Upper lobe of right lung (tissue), 1 donor: ENCODE data around the gene DNAI4. TPM values are rescaled to one million over a fixed set of nuclear protein-coding genes. Genes with fewer than 3 reads are reported as not detected.

ENCODE experiments used
- ATAC-seq: fragments of 200-7000 bp; cut with Tn5 transposase; one replicate; pipeline ENCODE4 v1.9.1; 2020; ENCODE audit warnings: mild to moderate bottlenecking, moderate library complexity
- DNase-seq: peaks from one replicate; pipeline ENCODE4 v3.0.0-alpha.2; 2020
- H3K27ac ChIP-seq: fragments of 200-600 bp; one replicate; pipeline ENCODE4 v1.8.0; 2022
- H3K27me3 ChIP-seq: fragments of 200-600 bp; one replicate; pipeline ENCODE4 v1.8.0; 2022; ENCODE audit warnings: mild to moderate bottlenecking
- H3K36me3 ChIP-seq: fragments of 200-600 bp; one replicate; pipeline ENCODE4 v1.8.0; 2022
- H3K4me1 ChIP-seq: fragments of 200-600 bp; one replicate; pipeline ENCODE4 v1.8.0; 2022
- H3K4me3 ChIP-seq: fragments of 200-600 bp; one replicate; pipeline ENCODE4 v1.8.0; 2022; ENCODE audit warnings: mild to moderate bottlenecking
- H3K9me3 ChIP-seq: fragments of 200-600 bp; one replicate; pipeline ENCODE4 v1.8.0; 2022
- CTCF ChIP-seq: fragments of 200-600 bp; IDR thresholded peaks from one replicate; pipeline ENCODE4 v1.8.0; 2022; ENCODE audit warnings: antibody characterized with exemption
- intact Hi-C: fragments of 100-400 bp; cut with DNase I; formaldehyde crosslinking; loops from one replicate; pipeline ENCODE4 v1.11.0; 2022
- total RNA-seq: library from RNA; stranded (reverse); fragmentation: NEBNext Ultra II Directional; extraction: Animal tissue kit (Norgen Biotek cat#: 25700); gene quantifications from one replicate; pipeline ENCODE4 v1.2.1, GENCODE V29; 2021
- donor health status: DM: no; HTN: yes; CAD: no; lungs with severe emphysema.

The DNAI4 gene
- total RNA-seq, 1 donor from 2014 or later = 10.2 TPM

DNA sequence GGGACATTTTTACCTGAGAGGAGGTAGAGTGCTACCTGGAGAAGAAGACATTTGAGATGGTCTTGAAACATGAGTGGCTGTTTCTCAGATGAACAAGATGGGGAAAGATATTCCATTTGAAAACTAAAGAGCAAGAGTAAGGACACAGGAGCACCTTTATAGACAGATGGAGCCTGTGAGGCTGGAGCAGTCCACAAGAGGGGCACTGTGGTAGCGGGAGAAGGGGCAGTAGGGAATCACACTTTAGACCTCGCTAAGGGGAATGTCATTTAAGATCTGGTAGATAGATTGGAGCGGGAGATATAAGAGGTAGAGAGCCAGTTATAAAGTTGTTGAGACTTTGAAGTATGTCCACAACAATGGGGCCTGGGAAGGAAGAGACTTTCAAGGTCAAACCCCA, 149.0 kb downstream of the DNAI4 start:
- Histone ChIP-seq H3K9me3 (no peaks in the 10 kb centered on the region), H3K27me3 (no peaks in the 10 kb centered on the region), H3K4me1 (no peaks in the 10 kb centered on the region), H3K27ac (no peak overlapping the region), H3K36me3 (no peaks in the 10 kb centered on the region), H3K4me3 (no peak overlapping the region)
- intact Hi-C loops = no loop called here
- DNase-seq = no peak
- ATAC-seq = no peak
- TF ChIP-seq CTCF = no peak

DNA sequence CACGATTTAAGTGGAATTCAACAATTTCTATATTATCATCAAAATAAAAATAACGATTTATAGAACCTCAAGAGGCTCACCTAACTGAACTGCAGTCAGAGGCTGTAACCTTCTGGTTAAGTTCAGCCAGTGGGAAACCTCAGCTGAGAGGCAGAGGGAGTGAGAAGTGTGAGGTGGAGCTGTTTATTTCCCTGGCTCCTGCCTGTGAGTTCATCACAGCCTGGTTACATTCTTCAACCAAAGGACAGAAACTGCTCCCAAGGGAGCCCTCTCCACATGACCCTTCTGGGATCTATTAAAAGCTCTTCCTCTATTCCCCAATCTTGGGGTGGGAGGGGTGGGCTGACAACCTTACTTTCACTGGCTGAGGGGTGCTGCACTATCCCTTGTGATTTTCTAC, 150.2 kb downstream of the DNAI4 start:
- TF ChIP-seq CTCF = no peak
- Histone ChIP-seq H3K36me3 (no peaks in the 10 kb centered on the region), H3K4me1 (no peaks in the 10 kb centered on the region), H3K27ac (no peak overlapping the region), H3K9me3 (no peaks in the 10 kb centered on the region), H3K27me3 (no peaks in the 10 kb centered on the region), H3K4me3 (no peak overlapping the region)
- intact Hi-C loops = no loop called here
- DNase-seq = no peak
- ATAC-seq = no peak

DNA sequence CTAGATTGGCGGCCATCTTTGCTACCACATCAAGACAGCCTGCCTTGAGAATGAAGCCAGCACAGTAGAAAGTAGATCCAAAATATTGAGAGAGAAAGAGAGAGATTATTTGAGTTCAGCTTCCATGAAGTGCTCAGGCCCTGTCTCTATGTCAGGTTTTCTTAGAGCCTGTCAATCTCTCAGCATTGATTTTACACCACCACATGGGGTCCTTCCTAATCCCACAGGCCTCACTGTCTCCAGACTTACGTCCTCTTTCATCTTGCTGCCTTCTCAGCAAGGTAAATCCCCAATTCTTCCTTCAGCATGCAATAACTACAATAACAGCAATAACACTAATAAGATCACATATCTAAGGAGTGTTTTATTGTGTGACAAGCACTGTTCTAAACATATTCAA, 151.4 kb downstream of the DNAI4 start:
- ATAC-seq (no peak), DNase-seq (no peak)
- intact Hi-C loops = no loop called here
- H3K4me3 ChIP-seq = no peak overlapping the region
- H3K27me3 ChIP-seq = no peaks in the 10 kb centered on the region
- TF ChIP-seq CTCF = no peak
- H3K4me1 ChIP-seq = no peaks in the 10 kb centered on the region
- H3K9me3 ChIP-seq = no peaks in the 10 kb centered on the region
- H3K27ac ChIP-seq = no peak overlapping the region
- H3K36me3 ChIP-seq = no peaks in the 10 kb centered on the region

GRCh38 chr1:66770694-66771093, 154.0 kb downstream of the DNAI4 start:
- H3K27ac ChIP-seq = no peak overlapping the region
- no peaks in the 10 kb centered on the region for H3K27me3 ChIP-seq
- no peak overlapping the region for H3K4me3 ChIP-seq
- no peaks in the 10 kb centered on the region for H3K9me3 ChIP-seq
- intact Hi-C loops = no loop called here
- H3K4me1 ChIP-seq = no peaks in the 10 kb centered on the region
- no peak for TF ChIP-seq CTCF
- DNase-seq (no peak), ATAC-seq (no peak)
- no peaks in the 10 kb centered on the region for H3K36me3 ChIP-seq

DNA sequence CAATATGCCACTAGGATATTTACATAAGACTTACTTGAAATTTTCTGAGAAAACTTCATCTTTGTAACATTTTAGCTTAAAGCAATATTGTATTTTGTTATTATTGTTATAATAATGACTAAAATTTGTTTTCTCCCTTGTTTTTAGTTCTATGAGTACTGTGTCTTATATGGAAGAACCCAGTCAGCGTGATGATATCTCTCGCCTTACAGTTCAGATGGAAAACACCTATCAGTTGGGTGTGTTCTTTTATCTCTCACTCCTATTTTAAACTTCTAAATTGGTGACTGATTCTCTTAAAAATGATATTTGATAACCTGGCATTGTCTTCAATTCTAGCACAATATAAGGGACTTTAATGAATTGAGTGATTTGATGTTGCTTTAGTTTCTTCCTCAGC, 154.4 kb downstream of the DNAI4 start:
- Histone ChIP-seq H3K27ac (no peak overlapping the region), H3K4me3 (no peak overlapping the region), H3K4me1 (no peaks in the 10 kb centered on the region), H3K9me3 (no peaks in the 10 kb centered on the region), H3K36me3 (no peaks in the 10 kb centered on the region), H3K27me3 (no peaks in the 10 kb centered on the region)
- TF ChIP-seq CTCF = no peak
- DNase-seq = no peak
- no peak for ATAC-seq
- intact Hi-C loops = no loop called here

GRCh38 chr1:66769512-66770229, 155.0 kb downstream of the DNAI4 start:
- DNase-seq (no peak), ATAC-seq (no peak)
- Histone ChIP-seq H3K4me1 (no peaks in the 10 kb centered on the region), H3K36me3 (no peaks in the 10 kb centered on the region), H3K27ac (no peak overlapping the region), H3K4me3 (no peak overlapping the region), H3K9me3 (no peaks in the 10 kb centered on the region), H3K27me3 (no peaks in the 10 kb centered on the region)
- intact Hi-C loops = no loop called here
- no peak for TF ChIP-seq CTCF
